HG03571 (cell line): ENCODE results near the gene SLC16A11.
"Not testable (repeated sequence)": the region's sequence is repeated elsewhere in the genome, so short reads cannot be mapped to it uniquely, and the experiment has no call there.

Source experiments
- ATAC-seq: cut with Tn5 transposase; IDR thresholded peaks from one replicate; pipeline ENCODE4 v1.9.1; 2021; ENCODE audit not compliant: unreplicated experiment

SLC16A11 gene

GRCh38 chr17:7011942-7012254 is 32.0 kb downstream of the SLC16A11 start:
- ATAC-seq = no peak

- ATAC-seq = no peak
These were observed 32.5 kb downstream of the SLC16A11 start for GRCh38 chr17:7011415-7011814.

GRCh38 chr17:7010523-7010922 is 33.4 kb downstream of the SLC16A11 start:
- ATAC-seq = no peak

- no peak for ATAC-seq
These were observed 36.7 kb downstream of the SLC16A11 start for GRCh38 chr17:7007143-7007542.

- no peak for ATAC-seq
These were observed 38.2 kb downstream of the SLC16A11 start for GRCh38 chr17:7005716-7006115.

GRCh38 chr17:7004398-7005253 is 39.3 kb downstream of the SLC16A11 start:
- ATAC-seq = no peak

GRCh38 chr17:7003745-7004144 is 40.1 kb downstream of the SLC16A11 start:
- no peak for ATAC-seq

GRCh38 chr17:7002288-7003047 is 41.4 kb downstream of the SLC16A11 start:
- ATAC-seq = no peak

- no peak for ATAC-seq
These were observed 42.5 kb downstream of the SLC16A11 start for GRCh38 chr17:7001318-7001961.

GRCh38 chr17:6998855-6999508 is 44.9 kb downstream of the SLC16A11 start:
- no peak for ATAC-seq

- ATAC-seq = no peak
These were observed 46.7 kb downstream of the SLC16A11 start for GRCh38 chr17:6997171-6997570.

- no peak for ATAC-seq
These were observed 47.5 kb downstream of the SLC16A11 start for GRCh38 chr17:6996256-6997011.

- no peak for ATAC-seq
These were observed 48.2 kb downstream of the SLC16A11 start, which contains the start of gene ALOX12 for GRCh38 chr17:6995500-6996255. Gene ALOX12 (plus strand): TSS chr17:6996049. CDS start chr17:6996118, 69 bp downstream.

GRCh38 chr17:6994666-6995256 is 49.1 kb downstream of the SLC16A11 start:
- ATAC-seq = no peak

- no peak for ATAC-seq
These were observed 49.7 kb downstream of the SLC16A11 start for GRCh38 chr17:6994118-6994598.

GRCh38 chr17:6993613-6994056 is 50.3 kb downstream of the SLC16A11 start:
- not testable (repeated sequence) for ATAC-seq
